ENCODE data around the gene ICAM1. TPM values are rescaled to one million over a fixed set of nuclear protein-coding genes. Genes with fewer than 3 reads are reported as not detected.

ICAM1 gene
- total and polyA plus RNA-seq, 2 donors from 2014 or later = 16.3 to 50.3 TPM

DNA sequence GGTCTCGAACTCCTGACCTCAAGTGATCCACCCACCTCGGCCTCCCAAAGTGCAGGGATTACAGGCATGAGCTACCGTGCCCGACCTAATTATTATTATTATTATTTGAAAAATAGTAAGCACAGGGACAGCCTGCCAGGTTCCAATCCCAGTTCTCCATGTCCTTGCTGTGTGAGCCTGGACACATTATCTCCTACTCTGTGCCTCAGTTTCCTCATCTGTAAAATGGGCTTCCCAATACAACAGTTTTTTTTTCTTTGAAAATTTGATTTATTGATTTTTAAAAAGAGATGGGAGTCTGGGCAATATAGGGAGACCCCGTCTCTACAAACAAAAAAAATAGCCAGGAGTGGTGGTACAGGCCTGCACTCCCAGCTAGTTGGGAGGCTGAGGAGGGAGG, 35.4 kb downstream of the ICAM1 start:
- no peak overlapping the region for H3K27ac ChIP-seq (ENCODE audit: low read depth in 2 of 2, low read length in 2 of 2)
- no peaks in the 10 kb centered on the region for H3K27me3 ChIP-seq (ENCODE audit: control insufficient read depth, insufficient read depth, low read length)
- no peaks in the 10 kb centered on the region for H3K36me3 ChIP-seq (ENCODE audit: control insufficient read depth in 2 of 3, insufficient read depth in 3 of 3, low read length in 3 of 3)
- no peak overlapping the region for H3K4me3 ChIP-seq (ENCODE audit: low read length in 3 of 3)
- no peak overlapping the region for H3K9ac ChIP-seq (ENCODE audit: low read length in 3 of 3)
- DNase-seq (no peak), FAIRE-seq (no peak)
- H3K9me3 ChIP-seq (ENCODE audit: control insufficient read depth in 2 of 3, insufficient read depth in 1 of 3, low read length in 3 of 3) = no peaks in the 10 kb centered on the region
- H3K4me1 ChIP-seq (ENCODE audit: control insufficient read depth in 2 of 3, insufficient read depth in 2 of 3, low read depth in 1 of 3, low read length in 3 of 3) = no peaks in the 10 kb centered on the region
- TF ChIP-seq, protein P1, sequence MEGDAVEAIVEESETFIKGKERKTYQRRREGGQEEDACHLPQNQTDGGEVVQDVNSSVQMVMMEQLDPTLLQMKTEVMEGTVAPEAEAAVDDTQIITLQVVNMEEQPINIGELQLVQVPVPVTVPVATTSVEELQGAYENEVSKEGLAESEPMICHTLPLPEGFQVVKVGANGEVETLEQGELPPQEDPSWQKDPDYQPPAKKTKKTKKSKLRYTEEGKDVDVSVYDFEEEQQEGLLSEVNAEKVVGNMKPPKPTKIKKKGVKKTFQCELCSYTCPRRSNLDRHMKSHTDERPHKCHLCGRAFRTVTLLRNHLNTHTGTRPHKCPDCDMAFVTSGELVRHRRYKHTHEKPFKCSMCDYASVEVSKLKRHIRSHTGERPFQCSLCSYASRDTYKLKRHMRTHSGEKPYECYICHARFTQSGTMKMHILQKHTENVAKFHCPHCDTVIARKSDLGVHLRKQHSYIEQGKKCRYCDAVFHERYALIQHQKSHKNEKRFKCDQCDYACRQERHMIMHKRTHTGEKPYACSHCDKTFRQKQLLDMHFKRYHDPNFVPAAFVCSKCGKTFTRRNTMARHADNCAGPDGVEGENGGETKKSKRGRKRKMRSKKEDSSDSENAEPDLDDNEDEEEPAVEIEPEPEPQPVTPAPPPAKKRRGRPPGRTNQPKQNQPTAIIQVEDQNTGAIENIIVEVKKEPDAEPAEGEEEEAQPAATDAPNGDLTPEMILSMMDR (IDR thresholded peaks at IDR 0.05; ENCODE audit: borderline replicate concordance, extremely low read depth, insufficient read depth) = no peak
- intact Hi-C loops (cut with DNase I) = no loop called here

DNA sequence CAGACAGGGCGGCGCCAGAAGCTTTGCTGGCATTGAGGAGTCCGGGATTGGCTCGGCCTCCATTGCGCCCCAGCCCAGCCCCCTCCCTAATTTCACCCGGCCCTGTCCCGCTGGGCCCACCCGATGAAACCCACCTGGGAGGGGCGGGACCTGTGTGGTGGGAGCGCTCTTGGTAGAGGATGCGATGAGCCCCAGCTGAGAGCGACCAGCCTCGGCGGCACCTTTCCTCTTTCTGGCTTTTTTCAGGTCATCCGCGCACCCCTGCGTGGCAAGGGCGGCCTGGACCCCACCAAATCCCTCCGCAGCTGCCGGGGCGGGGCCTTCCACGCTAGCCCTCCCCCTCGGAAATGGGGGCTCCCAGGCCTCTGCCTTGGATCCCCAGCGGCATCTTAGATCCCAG, 38.5 kb downstream of the ICAM1 start, which contains the start of gene ZGLP1:
TSS of gene ZGLP1 (minus strand) at position 393 of the 400 bp plus-strand sequence.
- H3K4me3 ChIP-seq (ENCODE audit: low read length in 3 of 3) = no peak within 1 kb of the TSS
- intact Hi-C loops (cut with DNase I) = no loop called here
- FAIRE-seq (no peak), DNase-seq (no peak)
- no peak within 1 kb of the TSS for H3K27ac ChIP-seq (ENCODE audit: low read depth in 2 of 2, low read length in 2 of 2)
- H3K9ac ChIP-seq (ENCODE audit: low read length in 3 of 3) = no peak within 1 kb of the TSS
- H3K36me3 ChIP-seq (ENCODE audit: control insufficient read depth in 2 of 3, insufficient read depth in 3 of 3, low read length in 3 of 3) = no peaks in the 10 kb centered on the region
- H3K9me3 ChIP-seq (ENCODE audit: control insufficient read depth in 2 of 3, insufficient read depth in 1 of 3, low read length in 3 of 3) = no peaks in the 10 kb centered on the region
- no peaks in the 10 kb centered on the region for H3K27me3 ChIP-seq (ENCODE audit: control insufficient read depth, insufficient read depth, low read length)
- H3K4me1 ChIP-seq (ENCODE audit: control insufficient read depth in 2 of 3, insufficient read depth in 2 of 3, low read depth in 1 of 3, low read length in 3 of 3) = no peaks in the 10 kb centered on the region
- TF ChIP-seq, protein P1 (IDR thresholded peaks at IDR 0.05; ENCODE audit: borderline replicate concordance, extremely low read depth, insufficient read depth) = no peak

DNA sequence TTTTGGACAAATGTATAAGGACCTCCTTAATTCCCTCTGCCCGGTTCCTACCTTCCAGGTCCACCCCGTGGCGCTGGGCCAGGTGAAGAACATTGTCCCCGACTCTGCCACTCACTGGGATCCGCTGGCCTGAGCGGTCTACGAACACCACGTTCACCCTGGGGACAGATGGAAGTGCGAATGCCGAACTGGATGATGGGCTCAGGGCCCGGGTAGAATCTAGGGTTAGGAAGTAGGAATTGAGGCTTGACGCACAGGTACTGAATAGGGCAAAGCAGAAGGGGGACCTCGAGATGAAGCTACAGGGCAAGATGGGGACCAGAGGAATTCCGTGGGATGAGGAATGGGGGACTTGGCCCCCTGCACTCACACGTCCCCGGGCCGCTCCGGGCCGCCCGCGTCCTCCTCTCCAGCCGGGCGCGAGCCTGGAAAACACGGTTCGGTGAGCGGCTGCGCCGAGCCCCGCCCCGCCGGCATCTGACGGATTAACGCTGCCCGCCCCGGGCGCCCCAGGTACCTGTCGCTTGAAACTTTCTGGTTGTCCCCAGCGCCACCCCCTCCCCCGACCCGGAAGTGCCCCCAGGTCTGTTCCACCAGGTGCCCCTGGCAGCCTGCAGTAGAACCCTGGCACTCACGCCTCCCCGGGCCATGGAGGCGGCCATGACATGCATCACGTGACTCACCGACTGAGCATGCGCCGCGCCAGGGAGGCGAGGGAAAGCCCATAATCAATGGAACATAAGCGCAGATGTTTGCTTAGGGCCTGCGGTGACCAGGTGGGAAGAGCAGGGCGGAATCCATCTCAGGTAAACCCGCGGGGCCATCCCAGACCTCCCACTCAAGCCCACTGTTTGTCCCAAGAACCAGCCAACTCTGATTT, 44.7 kb downstream of the ICAM1 start, which contains the start of gene FDX2:
TSS of gene FDX2 (minus strand) at position 681 of the 880 bp plus-strand sequence. CDS start at position 662, 19 bp downstream.
- H3K9me3 ChIP-seq (ENCODE audit: control insufficient read depth in 2 of 3, insufficient read depth in 1 of 3, low read length in 3 of 3) = no peaks in the 10 kb centered on the region
- no peaks in the 10 kb centered on the region for H3K27me3 ChIP-seq (ENCODE audit: control insufficient read depth, insufficient read depth, low read length)
- H3K4me1 ChIP-seq (ENCODE audit: control insufficient read depth in 2 of 3, insufficient read depth in 2 of 3, low read depth in 1 of 3, low read length in 3 of 3) = peaks cover 0 to 2% (median 0%) of the 10 kb centered on the region in 3 donors
- DNase-seq (peak; percentile 86 to 95 (median 88)), FAIRE-seq (no peak)
- peak within 1 kb of the TSS in 1 of 2 donors; percentile 26 for H3K27ac ChIP-seq (ENCODE audit: low read depth in 2 of 2, low read length in 2 of 2)
- H3K4me3 ChIP-seq (ENCODE audit: low read length in 3 of 3) = peak within 1 kb of the TSS; percentile 72 to 91 (median 84)
- TF ChIP-seq, protein P1 (IDR thresholded peaks at IDR 0.05; ENCODE audit: borderline replicate concordance, extremely low read depth, insufficient read depth) = no peak
- peaks cover 2 to 7% (median 5%) of the 10 kb centered on the region in 3 donors for H3K36me3 ChIP-seq (ENCODE audit: control insufficient read depth in 2 of 3, insufficient read depth in 3 of 3, low read length in 3 of 3)
- peak within 1 kb of the TSS; percentile 63 to 87 (median 78) for H3K9ac ChIP-seq (ENCODE audit: low read length in 3 of 3)
- intact Hi-C loops (cut with DNase I) = no loop called here
